A204.1 (cell line): ENCODE data around the gene TBCB.
"Not testable (repeated sequence)": the region's sequence is repeated elsewhere in the genome, so short reads cannot be mapped to it uniquely, and the experiment has no call there.

Experiments
- FAIRE-seq: peaks from 2 replicates; lab custom pipeline; 2012; peaks lifted over from hg19 to GRCh38; lab: Jason Lieb, UNC

TBCB gene, protein sequence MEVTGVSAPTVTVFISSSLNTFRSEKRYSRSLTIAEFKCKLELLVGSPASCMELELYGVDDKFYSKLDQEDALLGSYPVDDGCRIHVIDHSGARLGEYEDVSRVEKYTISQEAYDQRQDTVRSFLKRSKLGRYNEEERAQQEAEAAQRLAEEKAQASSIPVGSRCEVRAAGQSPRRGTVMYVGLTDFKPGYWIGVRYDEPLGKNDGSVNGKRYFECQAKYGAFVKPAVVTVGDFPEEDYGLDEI

DNA sequence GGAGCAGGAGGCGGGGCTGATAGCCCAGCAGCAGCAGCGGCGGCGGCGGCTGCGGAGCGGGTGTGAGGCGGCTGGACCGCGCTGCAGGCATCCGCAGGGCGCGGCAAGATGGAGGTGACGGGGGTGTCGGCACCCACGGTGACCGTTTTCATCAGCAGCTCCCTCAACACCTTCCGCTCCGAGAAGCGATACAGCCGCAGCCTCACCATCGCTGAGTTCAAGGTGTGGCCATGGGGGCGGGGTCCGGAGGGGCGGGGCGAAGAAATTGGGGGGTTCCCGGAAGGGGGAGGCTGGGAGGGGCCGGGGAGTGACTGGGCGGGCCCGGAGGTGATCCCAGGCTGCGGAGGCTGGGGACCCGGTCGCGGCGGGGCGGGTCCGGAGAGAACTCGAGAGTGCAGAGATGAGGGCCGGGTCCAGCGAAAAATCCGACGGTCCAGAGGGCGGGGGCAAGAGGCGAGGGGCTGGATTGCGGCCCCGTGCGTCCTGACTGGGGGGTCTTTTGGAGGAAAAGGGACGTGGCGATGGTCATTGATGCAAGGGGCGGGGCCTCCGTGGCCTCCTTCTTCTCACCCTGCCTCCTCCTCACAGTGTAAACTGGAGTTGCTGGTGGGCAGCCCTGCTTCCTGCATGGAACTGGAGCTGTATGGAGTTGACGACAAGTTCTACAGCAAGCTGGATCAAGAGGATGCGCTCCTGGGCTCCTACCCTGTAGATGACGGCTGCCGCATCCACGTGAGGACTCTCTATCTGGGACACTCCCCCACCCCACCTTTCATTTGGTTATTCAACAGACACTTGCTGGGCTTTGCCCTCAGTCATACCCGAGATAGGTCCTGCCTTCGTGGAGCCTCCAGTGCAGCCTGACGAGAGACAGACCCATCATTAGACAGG is at the start of gene TBCB:
Gene TBCB, plus strand, starts transcription at position 16 of the 891 bp plus-strand sequence. Its CDS starts 93 bp downstream, at position 109.
- FAIRE-seq = no peak

GRCh38 chr19:36067681-36068080 is 47.6 kb upstream of the TBCB start:
- no peak for FAIRE-seq

DNA sequence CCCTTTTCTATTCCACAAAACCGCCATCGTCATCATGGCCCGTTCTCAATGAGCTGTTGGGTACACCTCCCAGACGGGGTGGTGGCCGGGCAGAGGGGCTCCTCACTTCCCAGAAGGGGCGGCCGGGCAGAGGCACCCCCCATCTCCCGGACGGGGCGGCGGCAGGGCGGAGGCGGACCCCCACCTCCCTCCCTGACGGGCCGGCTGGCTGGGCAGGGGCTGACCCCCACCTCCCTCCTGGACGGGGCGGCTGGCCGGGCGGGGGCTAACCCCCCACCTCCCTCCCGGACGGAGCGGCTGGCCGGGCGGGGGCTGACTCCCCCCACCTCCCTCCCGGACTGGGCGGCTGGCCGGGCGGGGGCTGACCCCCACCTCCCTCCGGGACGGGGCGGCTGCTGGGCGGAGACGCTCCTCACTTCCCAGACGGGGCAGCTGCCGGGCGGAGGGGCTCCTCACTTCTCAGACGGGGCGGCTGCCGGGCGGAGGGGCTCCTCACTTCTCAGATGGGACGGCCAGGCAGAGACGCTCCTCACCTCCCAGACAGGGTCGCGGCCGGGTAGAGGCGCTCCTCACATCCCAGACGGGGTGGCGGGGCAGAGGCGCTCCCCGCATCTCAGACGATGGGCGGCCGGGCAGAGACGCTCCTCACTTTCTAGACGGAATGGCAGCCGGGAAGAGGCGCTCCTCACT is 46.3 kb upstream of the TBCB start:
- not testable (repeated sequence) for FAIRE-seq

- FAIRE-seq = no peak
Measured at GRCh38 chr19:36072081-36072480, 43.2 kb upstream of the TBCB start.

DNA sequence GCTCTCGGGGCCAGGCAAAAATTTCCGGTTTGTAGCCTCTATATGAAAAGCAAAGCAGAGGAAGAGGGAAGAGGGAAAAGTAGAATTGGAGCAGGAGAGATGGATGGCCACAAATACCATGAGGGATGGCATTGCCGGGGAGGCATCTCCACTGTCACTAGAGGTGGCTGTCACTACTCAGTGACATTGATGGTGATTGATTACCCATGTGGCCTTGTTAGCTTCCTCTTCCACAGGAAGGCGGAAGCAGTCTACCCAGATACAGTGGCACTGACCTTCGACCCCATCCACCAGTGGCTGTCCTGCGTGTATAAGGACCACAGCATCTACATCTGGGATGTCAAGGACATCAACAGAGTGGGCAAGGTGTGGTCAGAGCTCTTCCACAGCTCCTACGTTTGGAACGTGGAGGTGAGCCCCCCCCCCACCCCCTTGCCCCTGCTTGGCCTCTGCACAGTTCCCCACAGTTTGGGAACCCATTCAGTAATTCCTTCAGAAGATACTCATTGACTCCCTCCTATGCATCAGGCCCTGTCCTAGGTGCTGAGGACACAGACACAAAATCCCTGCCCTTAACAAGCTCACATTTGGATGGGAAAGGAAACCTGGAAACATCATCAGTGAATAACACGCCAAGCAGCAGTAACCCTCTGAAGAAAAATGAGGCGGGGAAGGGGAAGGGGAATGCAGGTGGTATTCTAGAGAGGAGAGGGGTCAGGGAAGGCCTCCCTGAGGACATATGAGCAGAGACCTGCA is 42.0 kb upstream of the TBCB start:
- FAIRE-seq = no peak

GRCh38 chr19:36079389-36079945 is 35.8 kb upstream of the TBCB start:
- no peak for FAIRE-seq

- no peak for FAIRE-seq
Measured at GRCh38 chr19:36081385-36081784, 33.9 kb upstream of the TBCB start.

DNA sequence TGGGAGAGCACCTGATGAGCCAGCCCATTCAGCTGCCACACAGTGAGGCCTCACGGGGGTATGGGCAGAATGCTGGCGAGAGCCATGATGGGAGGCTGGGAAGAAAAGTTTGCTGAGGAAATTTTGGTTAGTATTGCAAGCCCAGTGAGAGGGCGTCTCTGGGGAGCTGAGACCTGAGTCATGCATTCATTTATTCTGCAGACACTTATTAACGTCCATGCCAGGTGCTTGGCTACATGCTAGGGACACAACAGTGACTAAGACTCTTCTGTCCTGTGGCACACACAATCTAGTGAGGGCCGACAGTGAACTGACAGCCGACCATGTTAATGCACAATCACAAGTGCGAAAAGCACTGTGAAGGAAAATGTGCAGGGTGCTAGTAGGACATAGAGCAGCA is 33.4 kb upstream of the TBCB start:
- no peak for FAIRE-seq

GRCh38 chr19:36082916-36083315 is 32.4 kb upstream of the TBCB start:
- no peak for FAIRE-seq

GRCh38 chr19:36084231-36085009 is 30.8 kb upstream of the TBCB start:
- no peak for FAIRE-seq

DNA sequence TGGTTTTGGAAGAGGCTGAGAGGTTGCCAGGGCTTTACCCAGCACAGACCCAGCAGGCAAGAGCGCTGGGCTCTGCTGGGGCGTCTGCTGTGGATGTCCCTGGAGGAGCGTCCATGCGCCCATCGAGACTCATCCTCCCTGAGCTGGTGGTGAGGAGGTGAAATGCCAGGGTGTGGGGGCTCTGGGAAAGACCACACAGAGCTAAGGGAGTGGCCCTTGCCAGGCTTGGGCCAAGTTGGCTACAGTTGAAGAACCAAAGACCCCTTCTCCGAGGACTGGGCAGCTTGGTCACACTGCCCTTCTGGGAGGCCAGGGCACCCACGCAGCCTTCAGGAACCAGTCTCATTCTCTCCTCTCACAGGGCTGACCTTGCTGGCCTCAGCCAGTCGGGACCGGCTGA is 28.9 kb upstream of the TBCB start:
- no peak for FAIRE-seq

- FAIRE-seq = no peak
Measured at GRCh38 chr19:36089847-36090246, 25.4 kb upstream of the TBCB start.

- FAIRE-seq = no peak
Measured at GRCh38 chr19:36090910-36091695, 24.2 kb upstream of the TBCB start.

DNA sequence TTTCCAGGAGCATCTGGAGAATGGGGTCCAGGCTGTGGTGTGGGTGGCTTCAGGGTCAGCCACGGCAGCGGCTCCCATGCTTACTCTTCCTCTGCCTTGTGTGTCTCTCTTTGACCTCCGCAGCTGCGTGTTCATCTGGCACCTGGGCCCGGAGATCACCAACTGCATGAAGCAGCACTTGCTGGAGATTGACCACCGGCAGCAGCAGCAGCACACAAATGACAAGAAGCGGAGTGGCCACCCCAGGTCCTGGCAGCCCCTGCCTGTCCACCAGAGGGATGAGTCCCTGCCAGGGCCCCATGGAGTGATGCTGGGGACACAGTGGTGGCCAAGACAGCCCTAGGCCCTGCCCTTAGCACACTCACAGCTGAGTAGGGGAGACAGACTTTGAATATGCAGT is 22.7 kb upstream of the TBCB start:
- FAIRE-seq = no peak

GRCh38 chr19:36093146-36093662 is 22.1 kb upstream of the TBCB start:
- no peak for FAIRE-seq

DNA sequence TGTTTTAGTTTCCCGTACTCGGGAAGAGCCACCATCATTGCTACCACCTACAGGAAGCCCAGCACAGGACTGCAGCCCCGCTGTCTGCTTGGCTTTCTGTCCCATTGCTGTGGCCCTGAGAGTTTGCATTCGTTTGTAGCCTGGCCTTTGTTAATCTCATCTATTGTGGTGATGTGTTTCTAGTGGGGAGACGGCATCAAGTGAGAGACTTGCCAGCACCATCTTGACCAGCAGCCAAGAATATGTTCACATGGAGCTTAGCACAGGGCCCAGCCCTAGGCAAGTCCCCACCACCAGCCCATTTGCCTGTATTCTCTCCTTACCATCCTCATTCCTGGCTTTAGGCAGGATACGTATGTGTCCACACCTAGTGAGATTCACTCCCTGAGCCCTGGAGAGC is 21.6 kb upstream of the TBCB start:
- FAIRE-seq = no peak

DNA sequence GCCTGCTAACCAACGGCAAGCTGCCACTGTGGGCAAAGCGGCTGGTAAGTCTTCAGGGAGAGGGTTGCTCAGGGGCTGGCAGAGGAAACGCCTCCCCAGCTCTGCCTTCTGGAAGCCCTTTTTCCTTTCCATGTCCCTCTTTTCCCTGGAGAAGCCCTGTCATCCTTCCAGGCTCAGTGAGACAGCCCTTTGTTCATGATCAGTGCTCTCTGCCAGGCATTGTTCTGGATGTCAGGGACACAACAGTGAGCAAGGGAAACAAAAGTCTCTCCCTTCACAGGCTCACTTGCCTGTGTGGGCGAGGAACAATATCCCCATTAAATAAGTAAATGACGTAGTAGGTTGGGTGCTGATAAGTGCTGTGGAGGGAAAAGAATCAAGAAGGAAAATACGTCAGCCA is 18.2 kb upstream of the TBCB start:
- no peak for FAIRE-seq

GRCh38 chr19:36099166-36099785 is 16.0 kb upstream of the TBCB start:
- FAIRE-seq = no peak

GRCh38 chr19:36100476-36100875 is 14.8 kb upstream of the TBCB start:
- no peak for FAIRE-seq
